GM18873 (cell line): ENCODE measurements around the gene MRPL34.

Experiments
- ATAC-seq: cut with Tn5 transposase; IDR thresholded peaks from one replicate; pipeline ENCODE4 v1.9.1; 2021; ENCODE audit warnings: mild to moderate bottlenecking, moderate library complexity, moderate number of reproducible peaks; ENCODE audit not compliant: unreplicated experiment, low FRiP score

MRPL34 gene

GRCh38 chr19:17339088-17339741 is 33.5 kb downstream of the MRPL34 start:
- ATAC-seq = no peak

DNA sequence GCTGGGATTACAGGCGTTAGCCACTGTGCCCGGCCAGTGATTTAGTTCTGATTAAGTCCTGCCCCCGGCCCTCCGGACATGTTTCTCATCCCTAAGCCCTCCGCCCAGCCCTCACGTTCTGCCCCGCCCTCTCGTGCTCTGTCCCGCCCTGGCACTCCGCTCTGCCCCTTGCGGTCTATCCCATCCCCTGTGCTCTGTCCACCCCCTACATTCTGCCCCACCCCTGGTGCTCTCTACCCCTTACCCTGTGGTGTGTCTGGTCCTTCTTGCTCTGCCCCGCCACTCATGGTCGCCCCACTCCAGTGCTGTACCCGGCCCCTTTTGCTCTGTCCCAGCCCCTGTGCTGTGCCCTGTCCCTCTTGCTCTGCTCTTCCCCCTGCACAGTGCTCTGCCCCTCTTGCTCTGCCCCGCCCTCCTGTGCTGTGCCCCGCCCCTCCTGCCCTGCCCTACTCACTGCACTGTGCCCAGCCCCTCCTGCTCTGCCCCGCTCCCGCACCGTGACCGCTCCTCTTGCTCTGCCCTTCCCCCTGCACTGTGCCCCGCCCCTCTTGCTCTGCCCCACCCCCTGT is 34.7 kb downstream of the MRPL34 start:
- no peak for ATAC-seq

DNA sequence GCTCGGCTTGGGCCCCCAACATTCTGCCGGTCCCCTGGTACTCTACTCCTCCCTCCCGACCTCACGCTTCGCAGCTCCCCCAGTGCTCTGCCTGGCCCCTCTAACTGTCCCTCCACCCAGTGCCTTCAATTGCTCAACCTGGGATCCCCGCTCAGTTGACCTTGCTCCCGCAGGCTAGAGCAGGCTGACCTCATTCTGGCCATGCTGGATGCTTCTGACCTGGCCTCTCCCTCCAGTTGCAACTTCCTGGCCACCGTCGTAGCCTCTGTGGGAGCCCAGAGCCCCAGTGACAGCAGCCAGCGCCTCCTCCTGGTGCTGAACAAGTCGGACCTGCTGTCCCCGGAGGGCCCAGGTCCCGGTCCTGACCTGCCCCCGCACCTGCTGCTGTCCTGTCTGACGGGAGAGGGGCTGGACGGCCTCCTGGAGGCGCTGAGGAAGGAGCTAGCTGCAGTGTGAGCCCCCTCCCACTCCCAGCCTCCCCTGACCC is 35.2 kb downstream of the MRPL34 start:
- ATAC-seq = no peak

- ATAC-seq = no peak
These were observed 35.7 kb downstream of the MRPL34 start for GRCh38 chr19:17341386-17341785.

- no peak for ATAC-seq
These were observed 36.2 kb downstream of the MRPL34 start for GRCh38 chr19:17341845-17342244.

- ATAC-seq = no peak
These were observed 40.5 kb downstream of the MRPL34 start for GRCh38 chr19:17346109-17346671.

DNA sequence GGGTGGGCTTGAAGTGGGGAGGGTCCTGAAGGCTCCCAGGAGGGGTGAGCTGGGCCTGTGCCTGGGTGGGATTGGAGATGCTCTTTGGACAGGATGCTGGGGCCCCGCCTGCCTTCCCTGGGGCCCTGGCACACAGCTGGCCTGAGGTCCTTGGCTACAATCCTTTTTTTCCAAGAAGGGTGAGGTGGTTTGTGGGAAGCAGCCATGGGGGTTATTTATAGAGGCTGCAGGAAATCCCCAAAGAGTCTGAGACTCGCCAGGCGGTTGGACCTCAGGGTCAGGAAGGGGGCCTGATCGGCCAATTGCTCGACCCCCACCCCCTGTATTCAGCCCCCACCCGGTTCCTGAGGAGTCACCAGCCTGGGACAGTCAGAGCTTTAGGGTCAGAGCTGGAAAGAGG is 41.7 kb downstream of the MRPL34 start:
- no peak for ATAC-seq

- ATAC-seq = no peak
These were observed 42.2 kb downstream of the MRPL34 start for GRCh38 chr19:17347877-17348276.

DNA sequence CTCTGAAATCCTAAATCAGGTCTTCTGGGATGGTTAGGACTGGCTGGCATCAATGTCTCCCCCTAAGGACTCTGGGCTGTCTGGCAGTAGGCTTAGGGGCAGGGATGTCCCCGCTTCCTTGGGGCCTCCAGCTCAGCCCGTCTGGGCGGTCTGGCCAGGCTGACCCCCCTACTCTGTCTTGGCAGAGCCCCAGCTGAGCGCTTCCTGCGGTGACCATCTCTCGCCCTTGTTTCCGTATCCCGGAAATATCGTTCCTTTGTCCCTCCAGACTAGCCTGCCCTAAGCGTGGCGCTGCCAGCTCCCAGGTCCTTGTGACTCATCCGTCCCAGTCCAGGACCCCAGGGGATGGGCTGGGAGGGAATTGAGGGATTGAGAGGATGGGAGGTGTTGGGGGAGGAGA is 43.0 kb downstream of the MRPL34 start:
- ATAC-seq = no peak

DNA sequence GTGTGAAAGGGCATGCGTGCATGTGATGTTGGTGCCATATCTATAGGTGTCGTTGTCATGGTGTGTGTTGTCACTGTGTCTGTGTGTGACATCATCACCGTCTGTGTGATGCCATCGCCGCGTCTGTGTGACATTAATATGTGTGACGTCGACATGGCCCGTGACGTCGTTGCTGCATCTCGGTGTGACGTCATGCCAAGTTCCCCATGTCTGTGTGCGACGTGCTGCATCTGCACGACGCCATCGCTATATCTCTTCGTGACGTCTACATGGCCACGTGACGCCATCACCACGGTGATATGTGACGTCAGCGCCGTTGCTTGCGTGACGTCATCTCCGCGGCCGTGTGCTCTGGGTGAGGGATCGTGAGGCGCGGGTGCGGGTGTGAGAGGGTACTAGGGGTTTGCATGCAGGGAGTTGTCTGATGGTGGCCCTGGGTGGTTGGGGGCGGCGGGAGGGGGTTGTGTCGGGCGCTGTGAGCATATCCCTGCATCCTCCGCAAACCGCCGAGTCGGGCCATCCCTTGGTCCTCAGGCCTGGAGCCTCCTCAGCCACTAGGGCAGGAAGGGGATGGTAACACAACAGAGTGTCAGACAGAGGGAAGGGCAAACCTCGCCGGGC is 46.3 kb downstream of the MRPL34 start:
- ATAC-seq = no peak

DNA sequence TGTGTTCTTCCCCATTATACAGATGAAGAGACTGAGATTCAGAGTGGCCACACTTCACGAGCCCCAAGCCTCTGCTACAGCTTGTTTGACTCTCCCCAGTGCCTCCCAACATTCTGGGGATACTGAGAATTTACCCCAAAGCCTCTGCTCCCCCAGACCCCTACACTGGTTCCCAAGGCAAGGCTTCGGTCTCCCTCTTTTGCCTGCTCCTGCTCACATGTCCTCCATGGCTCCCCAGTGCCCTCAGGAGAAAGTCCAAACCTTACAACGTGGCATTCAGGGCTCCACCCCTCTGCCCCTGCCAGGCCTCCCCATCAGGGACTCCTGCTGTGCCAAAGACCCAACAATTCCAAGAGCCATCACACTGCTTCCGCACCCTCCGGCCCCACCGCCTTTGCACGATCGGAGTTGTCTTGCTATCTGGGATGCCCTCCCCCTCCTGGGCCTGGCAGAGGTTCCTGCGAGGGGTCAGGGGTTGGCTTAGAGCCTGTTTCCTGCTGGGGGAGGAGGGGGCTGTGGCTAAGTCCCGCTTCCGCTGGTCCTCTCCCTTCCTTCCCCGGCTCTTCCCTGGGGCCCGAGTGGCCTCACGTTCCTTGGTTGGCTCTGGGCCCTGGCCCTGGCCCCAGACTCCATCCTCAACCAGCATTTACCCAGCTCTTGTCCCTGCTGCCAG is 47.1 kb downstream of the MRPL34 start:
- ATAC-seq = no peak

- ATAC-seq = no peak
These were observed 47.7 kb downstream of the MRPL34 start for GRCh38 chr19:17353386-17353785.
